Measurements from ENCODE around the gene SLC19A2. TPM values are rescaled to one million over a fixed set of nuclear protein-coding genes. Genes with fewer than 3 reads are reported as not detected.
"Not testable (repeated sequence)": the region's sequence is repeated elsewhere in the genome, so short reads cannot be mapped to it uniquely, and the experiment has no call there.

Gene SLC19A2
- polyA plus RNA-seq (2011; rRNA removed): 4.8 and 6.0 TPM in 2 replicates
- polyA minus RNA-seq (2011; rRNA and poly(A)+ RNA removed): 5.3 and 7.8 TPM in 2 replicates

GRCh38 chr1:169485431-169486280, at the start of gene SLC19A2:
TSS of gene SLC19A2 (minus strand) at chr1:169485944. CDS start at chr1:169485766, 178 bp downstream.
- peak within 1 kb of the TSS; percentile 77 for H3K4me3 ChIP-seq (ENCODE audit: low read depth, low read length)
- H3K27ac ChIP-seq (ENCODE audit: low read depth, low read length): peak within 1 kb of the TSS; percentile 99
- ChIA-PET CTCF (interaction anchor here (0.7 kb wide), 1 partner anchor 137 kb away, joined by 3 read pairs; no protein-coding TSS in a partner anchor), POLR2A (interaction anchor here (0.5 to 1.4 kb wide), 8 partner anchors 13 to 119 kb away, joined by 3 to 9 read pairs (median 3); partner anchors contain the start of genes BLZF1 and NME7)
- no peaks in the 10 kb centered on the region for H3K27me3 ChIP-seq (ENCODE audit: control insufficient read depth, insufficient read depth, low read length)
- TF ChIP-seq, protein P1, sequence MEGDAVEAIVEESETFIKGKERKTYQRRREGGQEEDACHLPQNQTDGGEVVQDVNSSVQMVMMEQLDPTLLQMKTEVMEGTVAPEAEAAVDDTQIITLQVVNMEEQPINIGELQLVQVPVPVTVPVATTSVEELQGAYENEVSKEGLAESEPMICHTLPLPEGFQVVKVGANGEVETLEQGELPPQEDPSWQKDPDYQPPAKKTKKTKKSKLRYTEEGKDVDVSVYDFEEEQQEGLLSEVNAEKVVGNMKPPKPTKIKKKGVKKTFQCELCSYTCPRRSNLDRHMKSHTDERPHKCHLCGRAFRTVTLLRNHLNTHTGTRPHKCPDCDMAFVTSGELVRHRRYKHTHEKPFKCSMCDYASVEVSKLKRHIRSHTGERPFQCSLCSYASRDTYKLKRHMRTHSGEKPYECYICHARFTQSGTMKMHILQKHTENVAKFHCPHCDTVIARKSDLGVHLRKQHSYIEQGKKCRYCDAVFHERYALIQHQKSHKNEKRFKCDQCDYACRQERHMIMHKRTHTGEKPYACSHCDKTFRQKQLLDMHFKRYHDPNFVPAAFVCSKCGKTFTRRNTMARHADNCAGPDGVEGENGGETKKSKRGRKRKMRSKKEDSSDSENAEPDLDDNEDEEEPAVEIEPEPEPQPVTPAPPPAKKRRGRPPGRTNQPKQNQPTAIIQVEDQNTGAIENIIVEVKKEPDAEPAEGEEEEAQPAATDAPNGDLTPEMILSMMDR (IDR thresholded peaks at IDR 0.05; ENCODE audit: low read depth, low read length): peak; percentile 41
- DNase-seq (ENCODE audit: low read depth, low spot score): peak; percentile 98
- H3K9me3 ChIP-seq (ENCODE audit: control insufficient read depth, insufficient read depth, low read length): no peaks in the 10 kb centered on the region; the same call in 1 of the 2 replicates

DNA sequence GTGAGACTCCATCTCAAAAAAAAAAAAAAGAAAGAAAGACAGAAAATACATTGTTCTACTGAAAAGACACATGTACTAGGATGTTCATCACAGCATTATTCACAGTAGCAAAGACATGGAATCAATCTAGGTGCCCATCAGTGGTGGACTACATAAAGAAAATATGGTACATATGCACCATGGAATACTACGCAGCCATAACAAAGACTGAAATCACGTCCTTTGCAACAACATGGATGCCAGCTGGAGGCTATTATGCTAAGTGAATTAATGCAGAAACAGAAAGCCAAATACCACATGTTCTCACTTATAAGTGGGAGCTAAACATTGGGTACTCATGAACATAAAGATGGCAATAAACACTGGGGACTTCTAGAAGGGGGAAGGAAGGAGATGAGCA, 48.9 kb upstream of the SLC19A2 start:
- CTCF ChIA-PET: interaction anchor here (1.6 kb wide), 1 partner anchor 12 kb away, joined by 5 read pairs; no protein-coding TSS in a partner anchor
- H3K4me3 ChIP-seq (ENCODE audit: low read depth, low read length): no peak overlapping the region
- no peak overlapping the region for H3K27ac ChIP-seq (ENCODE audit: low read depth, low read length)
- H3K27me3 ChIP-seq (ENCODE audit: control insufficient read depth, insufficient read depth, low read length): no peaks in the 10 kb centered on the region
- TF ChIP-seq, protein P1 (IDR thresholded peaks at IDR 0.05; ENCODE audit: low read depth, low read length): no peak
- DNase-seq (ENCODE audit: low read depth, low spot score): no peak
- POLR2A ChIA-PET: no interaction called here
- H3K9me3 ChIP-seq (ENCODE audit: control insufficient read depth, insufficient read depth, low read length): no peaks in the 10 kb centered on the region

DNA sequence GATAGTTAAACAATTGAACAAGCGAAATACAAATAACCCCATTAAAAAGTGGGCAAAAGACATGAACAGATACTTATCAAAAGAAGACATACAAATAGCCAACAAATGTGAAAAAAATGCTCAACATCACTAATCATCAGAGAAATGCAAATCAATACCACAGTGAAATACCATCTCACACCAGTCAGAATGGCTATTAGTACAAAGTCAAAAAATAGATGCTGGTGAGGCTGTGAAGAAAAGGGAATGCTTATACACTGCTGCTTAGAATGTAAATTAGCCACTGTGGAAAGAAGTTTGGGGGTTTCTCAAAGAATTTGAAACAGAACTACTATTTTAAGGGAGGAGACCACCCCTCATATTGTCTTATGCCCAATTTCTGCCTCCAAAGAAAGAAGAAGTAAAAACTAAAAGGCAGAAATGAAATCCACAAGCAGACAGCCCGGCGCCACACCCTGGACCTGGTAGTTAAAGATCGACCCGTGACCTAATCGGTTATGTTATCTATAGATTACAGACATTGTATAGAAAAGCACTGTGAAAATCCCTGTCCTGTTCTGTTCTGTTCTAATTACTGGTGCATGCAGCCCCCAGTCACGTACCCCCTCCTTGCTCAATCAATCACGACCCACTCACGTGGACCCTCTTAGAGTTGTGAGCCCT, 47.9 kb upstream of the SLC19A2 start:
- H3K4me3 ChIP-seq (ENCODE audit: low read depth, low read length); POLR2A ChIA-PET; H3K27ac ChIP-seq (ENCODE audit: low read depth, low read length); H3K9me3 ChIP-seq (ENCODE audit: control insufficient read depth, insufficient read depth, low read length); H3K27me3 ChIP-seq (ENCODE audit: control insufficient read depth, insufficient read depth, low read length); DNase-seq (ENCODE audit: low read depth, low spot score); CTCF ChIA-PET: not testable (repeated sequence)

DNA sequence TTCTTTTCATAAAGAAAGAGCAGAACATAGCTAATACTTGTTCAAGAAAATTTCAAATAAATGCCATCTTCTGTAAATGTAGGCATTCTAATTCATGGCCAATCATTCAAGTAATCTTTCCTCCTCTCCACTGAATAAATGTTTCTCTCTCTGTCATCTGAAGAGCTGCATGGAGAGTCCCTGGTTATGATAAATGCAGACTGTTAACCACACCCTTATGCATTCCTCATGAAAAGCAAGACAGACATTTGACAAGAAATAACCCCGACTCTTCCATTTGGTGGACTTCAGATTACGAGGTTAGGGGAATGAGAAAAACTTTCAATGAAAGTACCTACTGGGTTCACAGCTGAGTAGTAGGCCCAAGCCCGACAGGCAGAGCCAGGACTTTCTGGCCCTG, 44.7 kb upstream of the SLC19A2 start:
- peaks cover 4% of the 10 kb centered on the region for H3K27me3 ChIP-seq (ENCODE audit: control insufficient read depth, insufficient read depth, low read length)
- TF ChIP-seq, protein P1 (IDR thresholded peaks at IDR 0.05; ENCODE audit: low read depth, low read length): no peak
- POLR2A ChIA-PET: interaction anchor here (1.1 kb wide), 1 partner anchor 45 kb away, joined by 3 read pairs; the partner anchor contains the start of gene SLC19A2
- H3K9me3 ChIP-seq (ENCODE audit: control insufficient read depth, insufficient read depth, low read length): no peaks in the 10 kb centered on the region
- no peak overlapping the region for H3K27ac ChIP-seq (ENCODE audit: low read depth, low read length)
- no peak for DNase-seq (ENCODE audit: low read depth, low spot score)
- CTCF ChIA-PET: interaction anchor here (1.9 kb wide), 1 partner anchor 16 kb away, joined by 4 read pairs; no protein-coding TSS in a partner anchor
- no peak overlapping the region for H3K4me3 ChIP-seq (ENCODE audit: low read depth, low read length)

- no peak for DNase-seq (ENCODE audit: low read depth, low spot score)
- TF ChIP-seq, protein P1 (IDR thresholded peaks at IDR 0.05; ENCODE audit: low read depth, low read length): no peak
- ChIA-PET POLR2A (no interaction called here), CTCF (interaction anchor here (0.8 kb wide), 1 partner anchor 17 kb away, joined by 3 read pairs; no protein-coding TSS in a partner anchor)
- Histone ChIP-seq H3K9me3 (ENCODE audit: control insufficient read depth, insufficient read depth, low read length) (no peaks in the 10 kb centered on the region), H3K4me3 (ENCODE audit: low read depth, low read length) (no peak overlapping the region), H3K27ac (ENCODE audit: low read depth, low read length) (no peak overlapping the region), H3K27me3 (ENCODE audit: control insufficient read depth, insufficient read depth, low read length) (peaks cover 4% of the 10 kb centered on the region)
Measured at GRCh38 chr1:169529068-169529642, 43.4 kb upstream of the SLC19A2 start.
